VCaP (cell line): Measurements from ENCODE around the gene TSG101.

ENCODE experiments used
- H3K27ac ChIP-seq: fragments of 450-650 bp; 2 replicates; pipeline ENCODE4 v1.5.1; 2017
- CTCF ChIP-seq: fragments of 450-650 bp; conservative IDR thresholded peaks from 2 replicates; pipeline ENCODE4 v1.5.1; 2017; ENCODE audit warnings: mild to moderate bottlenecking, moderate library complexity

TSG101 gene

GRCh38 chr11:18493310-18493709 is 33.4 kb downstream of the TSG101 start:
- H3K27ac ChIP-seq, result no peak overlapping the region
- TF ChIP-seq CTCF, result no peak

- no peak for TF ChIP-seq CTCF
- no peak overlapping the region for H3K27ac ChIP-seq
Observed at GRCh38 chr11:18492888-18493287, 33.9 kb downstream of the TSG101 start.

- TF ChIP-seq CTCF, result no peak
- no peak overlapping the region for H3K27ac ChIP-seq
Observed at GRCh38 chr11:18491924-18492323, 34.8 kb downstream of the TSG101 start.

GRCh38 chr11:18490736-18491485 is 35.8 kb downstream of the TSG101 start:
- H3K27ac ChIP-seq, result no peak overlapping the region
- TF ChIP-seq CTCF, result no peak

GRCh38 chr11:18490319-18490718 is 36.4 kb downstream of the TSG101 start:
- no peak for TF ChIP-seq CTCF
- no peak overlapping the region for H3K27ac ChIP-seq

GRCh38 chr11:18485913-18486528 is 40.7 kb downstream of the TSG101 start:
- no peak overlapping the region for H3K27ac ChIP-seq
- no peak for TF ChIP-seq CTCF

- TF ChIP-seq CTCF, result no peak
- no peak overlapping the region for H3K27ac ChIP-seq
Observed at GRCh38 chr11:18479063-18479462, 47.7 kb downstream of the TSG101 start.
